Fibroblast of lung (primary cell): ENCODE data around the gene BANF1.

ENCODE experiments used
- CTCF ChIP-seq, 2 donors: IDR thresholded peaks in 1 of 2; conservative IDR thresholded peaks in 1 of 2; 1 replicate in 1 of 2; 2 replicates in 1 of 2; pipeline ENCODE4 v1.5.1; 2011 to 2012; ENCODE audit warnings: low read length in 2 of 2, control low read depth in 1 of 2, inconsistent platforms in 1 of 2, low read depth in 1 of 2, mild to moderate bottlenecking in 1 of 2
- EZH2 ChIP-seq: IDR thresholded peaks from 2 replicates; pipeline ENCODE4 v1.5.1; 2012; ENCODE audit warnings: low read length, control low read depth, mild to moderate bottlenecking; ENCODE audit errors: missing control alignments

GRCh38 chr11:66052664-66052982, 50.3 kb downstream of the BANF1 start:
- no peak for TF ChIP-seq CTCF (conservative IDR thresholded peaks at IDR 0.05 in 1 of 2, IDR thresholded peaks at IDR 0.05 in 1 of 2; ENCODE audit: low read depth in 1 of 2, low read length in 2 of 2)
- TF ChIP-seq EZH2 = no peak
